Activated T-cell treated with anti-CD3 and anti-CD28 coated beads for 24 hours (primary cell): ENCODE results near the gene ERFE.
"Not testable (repeated sequence)": the region's sequence is repeated elsewhere in the genome, so short reads cannot be mapped to it uniquely, and the experiment has no call there.

ENCODE experiments used
- DNase-seq: peaks from one replicate; pipeline ENCODE4 v3.0.0-alpha.2; 2020; ENCODE audit warnings: low read depth

The ERFE gene

GRCh38 chr2:238169708-238170251, 11.0 kb downstream of the ERFE start:
- no peak for DNase-seq

GRCh38 chr2:238170386-238171071, 11.8 kb downstream of the ERFE start:
- DNase-seq = no peak

DNA sequence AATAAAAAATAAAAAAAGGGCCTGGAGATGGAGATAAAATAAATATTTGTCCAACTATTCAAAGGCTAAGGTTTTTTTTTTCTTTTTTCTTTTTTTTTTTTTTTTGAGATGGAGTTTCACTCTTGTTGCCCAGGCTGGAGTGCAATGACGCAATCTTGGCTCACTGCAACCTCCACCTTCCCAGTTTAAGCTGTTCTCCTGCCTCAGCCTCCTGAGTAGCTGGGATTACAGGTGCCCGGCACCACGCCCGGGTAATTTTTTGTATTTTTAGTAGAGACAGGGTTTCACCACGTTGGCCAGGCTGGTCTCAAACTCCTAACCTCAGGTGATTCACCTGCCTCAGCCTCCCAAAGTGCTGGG, 12.3 kb downstream of the ERFE start:
- DNase-seq = not testable (repeated sequence)

DNA sequence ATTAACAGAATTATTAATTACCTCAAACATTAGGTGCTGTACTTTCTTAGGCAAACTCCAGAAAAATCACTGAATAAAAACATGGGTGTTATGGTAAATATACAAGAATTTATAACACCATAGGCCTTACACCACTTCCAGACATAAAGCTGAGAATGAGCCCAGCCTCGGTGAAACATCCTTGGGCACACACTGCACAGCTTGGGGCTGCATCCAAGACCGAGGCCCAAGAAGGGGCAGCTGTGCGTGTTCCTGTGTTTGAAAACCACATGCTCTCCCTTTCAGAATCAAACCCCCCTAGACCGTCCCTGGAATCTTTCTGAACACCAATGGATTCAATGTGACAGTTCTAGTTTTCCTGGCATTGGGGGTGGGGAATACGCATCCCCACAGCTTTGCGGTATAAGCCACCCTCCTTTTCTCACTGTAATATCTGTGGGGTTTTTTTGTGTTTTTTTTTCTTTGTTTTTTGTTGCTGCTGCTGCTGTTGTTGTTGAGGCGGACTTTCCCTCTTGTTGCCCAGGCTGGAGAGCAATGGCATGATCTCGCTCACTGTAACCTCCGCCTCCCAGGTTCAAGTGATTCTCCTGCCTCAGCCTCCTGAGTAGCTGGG, 12.9 kb downstream of the ERFE start:
- no peak for DNase-seq

- DNase-seq = no peak
These were observed 13.7 kb downstream of the ERFE start for GRCh38 chr2:238172439-238172838.

GRCh38 chr2:238173692-238174091, 14.9 kb downstream of the ERFE start:
- no peak for DNase-seq

DNA sequence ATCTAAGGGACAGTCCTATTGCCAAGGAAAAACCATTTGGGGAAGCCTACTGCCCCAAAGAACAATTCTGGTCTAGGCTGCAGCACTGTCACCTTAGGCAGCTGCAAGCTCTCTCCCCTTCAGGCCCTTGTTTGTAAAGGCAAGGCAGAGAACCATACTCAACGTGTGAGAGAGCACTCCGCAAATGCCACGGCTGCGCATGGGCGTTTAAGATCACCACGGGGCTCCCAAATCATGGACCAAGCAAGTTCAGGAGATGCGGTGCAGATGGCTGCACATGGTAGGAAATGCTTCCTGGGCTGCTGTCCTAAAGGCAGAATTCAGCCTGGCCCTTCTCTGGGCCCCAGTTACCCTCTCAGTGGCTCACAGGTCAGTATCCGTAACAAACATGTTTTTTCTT, 15.5 kb downstream of the ERFE start:
- no peak for DNase-seq

DNA sequence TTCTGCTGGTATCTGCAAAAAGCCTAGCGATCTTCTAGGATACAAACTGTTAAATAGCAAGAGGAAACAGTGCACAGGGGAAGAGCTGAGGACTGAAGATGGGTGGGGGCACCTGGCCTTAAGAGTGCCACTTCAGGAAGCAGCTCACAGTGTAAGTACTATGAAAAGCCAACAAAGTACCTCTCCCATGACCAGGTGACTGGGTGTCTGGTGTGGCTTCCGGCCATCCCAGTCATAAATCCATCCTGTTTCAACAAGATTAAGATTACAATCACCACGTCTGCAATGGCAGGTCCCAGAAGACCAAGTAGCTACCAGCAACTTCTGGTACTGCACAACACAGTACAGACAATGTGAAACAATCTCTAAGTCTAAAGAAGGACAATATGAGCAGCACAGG, 15.9 kb downstream of the ERFE start:
- DNase-seq = no peak

- DNase-seq = no peak
These were observed 17.8 kb downstream of the ERFE start for GRCh38 chr2:238176613-238177012.

DNA sequence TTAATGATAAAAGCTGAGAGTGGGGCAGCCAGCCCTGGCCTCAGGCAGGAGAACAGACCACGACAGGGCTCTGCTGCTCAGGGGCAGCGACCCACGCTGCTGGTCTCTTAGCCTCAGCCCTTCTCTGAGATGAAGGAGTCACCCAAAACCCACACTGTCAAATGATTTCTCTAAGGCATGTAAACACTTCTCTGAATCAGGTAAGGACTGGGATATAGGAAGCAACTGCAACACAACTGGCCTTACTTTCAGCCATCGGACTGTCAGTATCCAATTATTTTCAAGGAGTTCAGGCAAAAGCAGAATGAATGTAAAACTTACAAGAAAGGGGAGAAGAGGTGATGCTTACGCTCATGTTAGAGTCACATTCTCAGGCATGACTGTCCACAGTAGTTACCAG, 21.8 kb downstream of the ERFE start:
- DNase-seq = no peak

DNA sequence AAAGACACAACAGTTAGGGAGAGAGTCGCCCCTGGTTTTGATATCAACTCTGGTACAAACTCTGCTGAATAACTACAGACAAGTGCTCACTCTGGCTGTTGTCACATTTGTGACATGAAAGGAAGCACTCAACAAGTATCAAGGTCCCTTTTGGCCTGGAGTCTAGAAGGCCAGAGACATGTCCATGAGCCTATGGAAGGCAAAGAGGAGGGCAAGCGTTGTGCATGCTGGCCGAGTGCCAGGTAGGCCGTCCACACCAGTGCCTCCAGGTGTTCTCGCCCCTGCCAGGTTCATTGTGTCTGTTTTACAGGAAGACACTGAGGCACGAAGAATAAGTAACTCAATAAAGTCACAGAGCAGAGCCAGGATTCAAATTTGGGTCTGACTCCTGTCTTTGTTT, 23.6 kb downstream of the ERFE start:
- DNase-seq = no peak

- DNase-seq = no peak
These were observed 25.1 kb downstream of the ERFE start for GRCh38 chr2:238183821-238184220.

DNA sequence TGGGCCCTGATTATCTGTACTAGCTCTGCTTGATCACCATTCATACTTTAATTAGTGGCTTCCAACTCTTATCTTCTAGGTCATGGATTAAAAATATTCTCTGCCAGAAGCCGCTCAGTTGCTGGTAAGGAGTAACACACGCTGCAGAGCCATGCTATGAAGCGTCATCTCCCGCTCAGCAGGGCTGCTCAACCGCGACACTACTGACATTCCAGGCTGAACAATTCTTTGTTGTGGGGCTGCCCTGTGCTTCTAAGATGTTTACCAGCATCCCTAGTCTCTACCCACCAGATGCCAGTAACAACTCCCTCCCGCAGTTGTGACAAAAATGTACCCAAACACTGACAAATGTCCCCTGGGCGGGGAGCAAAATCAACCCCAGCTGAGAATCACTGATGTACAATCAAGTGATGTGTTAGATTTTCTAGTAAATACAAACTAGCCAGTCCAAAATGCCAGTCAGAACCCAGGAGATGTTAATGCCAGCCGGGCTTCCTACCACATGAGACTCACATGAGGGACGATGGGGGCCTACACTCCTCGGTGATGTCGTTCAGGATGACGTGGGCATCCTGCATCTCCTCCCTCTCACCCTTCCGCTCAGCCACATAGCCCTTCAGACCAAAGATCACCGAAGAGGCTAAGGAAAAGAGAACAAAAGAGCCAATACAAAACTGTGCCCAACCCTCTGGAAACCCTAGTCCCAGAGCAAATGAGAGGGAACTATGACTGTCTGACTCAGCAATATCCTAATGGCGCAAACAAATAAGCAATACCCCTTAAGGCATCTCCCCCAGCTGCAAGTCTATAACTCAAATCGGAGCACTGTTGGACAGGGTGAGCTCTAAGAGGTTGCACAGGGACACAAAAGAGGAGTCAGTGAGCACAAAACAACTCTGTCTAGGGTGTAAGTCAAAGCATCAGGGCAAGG, 29.1 kb downstream of the ERFE start:
- DNase-seq = no peak

DNA sequence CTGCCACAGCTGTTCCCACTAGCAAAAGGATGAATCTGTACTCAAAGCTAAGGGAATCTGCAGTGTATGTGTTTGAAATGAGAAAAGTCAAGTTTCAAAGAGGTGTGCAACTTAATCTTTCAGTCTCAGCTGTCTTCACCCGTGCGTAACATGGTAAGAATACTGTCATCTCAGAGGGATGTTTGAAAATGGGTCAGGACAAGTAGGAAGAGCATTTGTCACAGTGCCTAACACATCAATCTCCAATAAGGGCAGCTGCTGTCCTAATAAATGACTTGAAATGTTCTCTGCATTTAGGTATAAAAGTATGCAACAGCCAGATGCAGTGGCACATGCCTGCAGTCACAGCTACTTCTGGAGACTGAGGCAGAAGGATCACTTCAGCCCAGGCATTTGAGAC, 31.7 kb downstream of the ERFE start:
- DNase-seq = no peak

DNA sequence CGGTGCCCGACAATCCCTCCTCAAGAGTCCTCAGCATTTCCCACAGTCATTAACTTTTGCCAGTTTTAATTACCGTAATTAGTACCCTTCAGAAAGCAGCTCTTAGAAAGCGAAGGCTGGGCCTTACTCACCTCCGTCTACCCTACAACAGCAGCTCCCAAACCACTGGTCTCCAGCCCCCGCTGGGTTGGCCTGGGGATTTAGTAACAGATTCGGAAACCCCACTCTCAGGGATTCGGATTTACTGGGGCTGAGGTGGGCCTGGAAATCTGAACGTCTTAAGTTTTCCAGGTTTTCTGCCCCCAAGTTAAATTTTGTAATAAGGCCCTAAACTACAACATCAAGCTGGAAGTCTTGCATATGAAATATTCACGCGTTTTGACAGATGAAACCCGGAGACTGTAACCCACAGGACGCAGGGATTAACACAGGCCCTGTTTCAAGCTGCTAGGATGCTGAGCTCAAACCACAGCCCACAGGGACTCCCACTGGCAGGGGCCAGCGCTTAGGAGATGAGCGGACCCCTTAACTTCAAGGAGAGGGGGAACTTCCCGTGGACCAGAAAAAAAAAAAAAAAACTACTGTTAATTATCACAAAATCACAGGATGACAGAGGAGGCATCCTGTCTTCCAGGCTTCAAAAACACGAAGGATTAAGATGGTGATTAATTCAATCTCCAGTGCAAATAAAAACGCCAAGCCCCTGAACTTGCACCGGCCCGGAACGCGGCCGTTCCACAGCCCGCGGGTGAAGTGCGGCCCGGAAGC, 43.7 kb downstream of the ERFE start:
- no peak for DNase-seq

GRCh38 chr2:238203094-238203972, 44.6 kb downstream of the ERFE start, which contains the start of gene ILKAP:
Gene ILKAP (minus strand): TSS chr2:238203695. CDS start chr2:238203553, 142 bp downstream.
- DNase-seq = peak; percentile 85

DNA sequence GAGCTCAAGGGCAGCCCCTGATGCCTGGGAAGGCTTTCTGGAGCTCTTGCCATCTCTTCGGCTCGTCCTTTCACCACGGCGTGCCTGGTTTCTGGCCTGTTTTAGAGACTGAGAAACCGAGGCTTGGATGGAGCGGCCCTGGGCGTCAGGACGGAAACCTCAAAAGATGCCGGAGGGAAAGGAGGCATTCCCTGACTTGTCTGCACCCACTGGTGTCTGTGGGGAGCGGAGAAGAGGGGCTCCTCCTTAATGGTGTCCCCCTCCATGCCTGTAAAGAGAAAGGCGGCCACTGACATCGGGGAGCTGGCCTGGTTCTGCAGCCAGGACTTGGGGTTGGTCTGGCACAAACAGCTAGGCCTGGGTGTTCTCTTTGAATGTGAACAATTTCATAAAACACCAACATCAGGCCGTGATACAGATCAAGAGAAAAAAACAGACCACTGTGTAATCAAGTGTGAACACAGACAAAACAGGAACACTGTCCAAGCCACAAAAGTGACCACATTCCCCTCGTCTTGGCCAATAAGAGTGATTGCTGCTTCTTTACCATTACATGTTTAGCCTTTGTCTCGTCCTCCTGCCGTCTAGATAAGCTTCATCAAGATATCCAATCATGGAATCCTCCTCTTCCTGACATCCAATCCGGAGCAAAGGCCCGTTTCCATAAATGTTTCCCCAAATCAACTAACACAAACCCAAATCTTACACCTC, 45.4 kb downstream of the ERFE start:
- no peak for DNase-seq

DNA sequence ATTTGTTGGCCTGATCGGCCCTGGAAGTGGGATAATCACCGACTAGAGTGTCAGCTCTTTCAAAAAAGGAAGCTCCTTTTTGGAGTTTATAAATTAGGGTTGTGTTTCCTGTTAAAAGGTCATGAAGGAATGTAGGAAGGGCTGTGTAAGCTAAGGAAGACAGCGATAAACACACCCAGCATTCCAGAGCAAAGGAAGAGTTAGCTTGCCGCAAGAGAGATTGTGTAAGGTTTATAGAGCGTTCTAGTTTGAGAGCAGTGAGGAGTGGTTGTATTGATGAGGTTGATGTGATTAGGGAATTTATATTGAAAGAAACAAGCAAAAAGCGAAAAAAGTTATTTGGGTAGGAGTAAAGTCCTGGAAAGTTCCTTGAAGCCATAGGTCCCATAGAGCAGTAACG, 48.2 kb downstream of the ERFE start:
- no peak for DNase-seq

DNA sequence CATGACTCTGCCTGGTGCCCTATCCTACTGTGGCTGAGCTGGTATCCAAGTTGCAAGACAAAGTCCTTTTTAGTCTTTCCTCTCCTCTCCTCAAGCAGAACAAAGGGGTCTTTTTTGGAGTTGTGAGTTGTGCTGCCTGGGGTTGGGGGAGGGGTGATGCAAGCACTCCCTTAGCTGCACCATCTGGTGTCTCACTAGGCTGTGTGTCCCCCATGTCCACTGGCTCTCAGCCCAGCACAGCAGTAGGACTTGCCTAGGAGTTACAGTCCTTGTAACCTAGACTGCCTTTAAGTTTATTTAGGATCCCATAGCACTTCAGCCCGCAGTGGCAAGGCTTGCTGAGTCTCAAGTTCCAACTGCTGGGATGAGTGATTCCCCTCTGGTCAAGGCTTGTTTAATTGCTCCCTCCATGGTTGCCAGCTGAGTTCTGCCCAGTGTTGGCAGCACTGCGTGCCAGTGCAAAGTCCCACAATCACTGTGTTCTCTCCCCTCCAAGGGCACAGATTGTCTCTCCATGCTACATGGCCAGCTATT, 57.9 kb downstream of the ERFE start:
- no peak for DNase-seq
